ENCODE measurements around the gene LAD1.

DNA sequence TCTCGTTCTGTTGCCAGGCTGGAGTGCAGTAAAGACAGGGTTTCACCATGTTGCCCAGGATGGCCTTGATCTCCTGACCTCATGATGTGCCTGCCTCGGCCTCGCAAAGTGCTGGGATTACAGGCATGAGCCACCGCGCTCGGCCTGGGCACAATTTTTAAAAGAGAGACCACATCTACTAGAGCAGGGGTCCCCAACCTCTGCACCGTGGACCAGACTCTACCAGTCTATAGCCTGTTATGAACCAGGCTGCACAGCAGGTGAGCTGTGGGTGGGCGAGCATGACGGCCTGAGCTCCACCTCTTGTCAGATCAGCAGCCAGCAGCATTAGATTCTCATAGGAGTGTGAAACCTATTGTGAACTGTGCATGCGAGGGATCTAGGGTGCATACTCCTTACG is 42.4 kb downstream of the LAD1 start:
- TF ChIP-seq REST (IDR thresholded peaks at IDR 0.05; ENCODE audit: insufficient replicate concordance, low read depth), result no peak
- no peak for TF ChIP-seq CTCF (IDR thresholded peaks at IDR 0.05; ENCODE audit: insufficient read depth, low read length)
- TF ChIP-seq POLR2AphosphoS5 (IDR thresholded peaks at IDR 0.05; ENCODE audit: low read depth), result no peak
